GM18507 (cell line): Measurements from ENCODE around the gene CTF1.
A peak's percentile ranks its signal among the peaks of the same experiment; 100 is the strongest.
"Not testable (repeated sequence)": the region's sequence is repeated elsewhere in the genome, so short reads cannot be mapped to it uniquely, and the experiment has no call there.

Experiments used
- DNase-seq: peaks from one replicate; pipeline ENCODE4 v3.0.0; 2011; ENCODE audit warnings: low read depth; ENCODE audit not compliant: insufficient read length; ENCODE audit errors: extremely low spot score
- FAIRE-seq: peaks from 2 replicates; lab custom pipeline; 2011; peaks lifted over from hg19 to GRCh38; lab: Jason Lieb, UNC

CTF1 gene

GRCh38 chr16:30886145-30886544, 10.3 kb upstream of the CTF1 start:
- no peak for FAIRE-seq

GRCh38 chr16:30887927-30888326, 8.5 kb upstream of the CTF1 start:
- FAIRE-seq: no peak
- no peak for DNase-seq

More at GRCh38 chr16:30886145-30886544, 10.3 kb upstream of the CTF1 start:
- no peak for DNase-seq

GRCh38 chr16:30888856-30889499, 7.4 kb upstream of the CTF1 start:
- DNase-seq: no peak
- FAIRE-seq: no peak

GRCh38 chr16:30889721-30890120, 6.7 kb upstream of the CTF1 start:
- FAIRE-seq (no peak), DNase-seq (no peak)

- DNase-seq, FAIRE-seq: not testable (repeated sequence)
Observed at GRCh38 chr16:30891043-30891823, 5.2 kb upstream of the CTF1 start.

GRCh38 chr16:30892670-30893416, 3.6 kb upstream of the CTF1 start:
- DNase-seq: no peak
- no peak for FAIRE-seq

- no peak for DNase-seq
- no peak for FAIRE-seq
Observed at GRCh38 chr16:30893417-30893743, 3.0 kb upstream of the CTF1 start.

- peak; percentile 62 for FAIRE-seq
- peak; percentile 72 for DNase-seq
Observed at GRCh38 chr16:30893744-30894539, 2.5 kb upstream of the CTF1 start, which contains the start of gene BCL7C. Gene BCL7C, minus strand, starts transcription at chr16:30894077. Its CDS starts 133 bp downstream, at chr16:30893944.

GRCh38 chr16:30894540-30895368, 1.7 kb upstream of the CTF1 start:
- DNase-seq (no peak), FAIRE-seq (no peak)

GRCh38 chr16:30895627-30896260, 670 bp upstream of the CTF1 start:
- no peak for FAIRE-seq

GRCh38 chr16:30896889-30897733, 697 bp downstream of the CTF1 start:
- FAIRE-seq (peak; percentile 77), DNase-seq (no peak)

More at GRCh38 chr16:30895627-30896260, 670 bp upstream of the CTF1 start:
- DNase-seq: no peak

- DNase-seq (no peak), FAIRE-seq (no peak)
Observed at GRCh38 chr16:30899794-30900193, 3.4 kb downstream of the CTF1 start.

- FAIRE-seq: no peak
Observed at GRCh38 chr16:30900588-30900987, 4.2 kb downstream of the CTF1 start.

GRCh38 chr16:30901201-30902028, 5.0 kb downstream of the CTF1 start:
- no peak for FAIRE-seq
- DNase-seq: no peak

More at GRCh38 chr16:30900588-30900987, 4.2 kb downstream of the CTF1 start:
- no peak for DNase-seq

- FAIRE-seq (no peak), DNase-seq (peak; percentile 64)
Observed at GRCh38 chr16:30902029-30902972, 5.9 kb downstream of the CTF1 start.
